H1 (cell line): ENCODE data around the gene ECEL1. TPM values are rescaled to one million over a fixed set of nuclear protein-coding genes. Genes with fewer than 3 reads are reported as not detected.

Experiments used
- CTCF ChIA-PET: fragments of 300-600 bp; sonication (Branson Sonifier 250); formaldehyde crosslinking; loops from one replicate; lab custom pipeline; 2021; ENCODE audit not compliant: partially characterized antibody; lab: Charles Lee
- POLR2A ChIA-PET: fragments of 300-600 bp; sonication (Branson Sonifier 250); formaldehyde crosslinking; loops from one replicate; lab custom pipeline; 2021; ENCODE audit warnings: inconsistent platforms; ENCODE audit not compliant: partially characterized antibody; lab: Charles Lee
- DNase-seq, 2 experiments: peaks; one replicate each; pipeline versions ENCODE4 v3.0.0 to v3.0.0-alpha.2; 2010 to 2022; ENCODE audit warnings: low spot score in 2 of 2, low read depth in 1 of 2, mixed read lengths in 1 of 2
- FAIRE-seq: peaks from 2 replicates; lab custom pipeline; 2011; peaks lifted over from hg19 to GRCh38; lab: Jason Lieb, UNC
- H2AFZ ChIP-seq: 2 replicates; pipeline ENCODE4 v1.8.1; 2012; ENCODE audit warnings: low read length, inconsistent platforms
- H2AK5ac ChIP-seq: 2 replicates; pipeline ENCODE4 v1.6.1; 2013; ENCODE audit warnings: low read depth, low read length
- H2BK120ac ChIP-seq: replicated peaks from 2 replicates; pipeline ENCODE3; 2013; ENCODE audit warnings: low read depth, low read length, inconsistent platforms
- H2BK12ac ChIP-seq: 2 replicates; pipeline ENCODE4 v1.6.1; 2013; ENCODE audit warnings: low read depth, low read length
- H2BK15ac ChIP-seq: 2 replicates; pipeline ENCODE4 v1.6.1; 2013; ENCODE audit warnings: low read length
- H2BK20ac ChIP-seq: 2 replicates; pipeline ENCODE4 v1.6.1; 2013; ENCODE audit warnings: low read length
- H2BK5ac ChIP-seq: 2 replicates; pipeline ENCODE4 v1.6.1; 2013; ENCODE audit warnings: low read depth, low read length
- H3K14ac ChIP-seq: 2 replicates; pipeline ENCODE4 v1.6.1; 2013; ENCODE audit warnings: inconsistent platforms; ENCODE audit not compliant: insufficient read length
- H3K18ac ChIP-seq: 2 replicates; pipeline ENCODE4 v1.6.1; 2013; ENCODE audit warnings: low read length; ENCODE audit errors: extremely low read depth
- H3K23ac ChIP-seq: 2 replicates; pipeline ENCODE4 v1.6.1; 2013; ENCODE audit warnings: inconsistent platforms; ENCODE audit not compliant: insufficient read length
- H3K23me2 ChIP-seq: 2 replicates; pipeline ENCODE4 v1.6.1; 2013; ENCODE audit warnings: low read depth, low read length
- H3K27ac ChIP-seq: 2 replicates; pipeline ENCODE4 v1.6.1; 2011; ENCODE audit warnings: low read depth, low read length, inconsistent platforms
- H3K27me3 ChIP-seq, 4 experiments: replicated peaks in 1 of 4; 1 replicate in 1 of 4; 2 replicates in 3 of 4; pipeline versions ENCODE4 v1.6.1 to v1.8.1; 2011 to 2013; ENCODE audit warnings: low read length in 3 of 4, mild to moderate bottlenecking in 3 of 4, inconsistent platforms in 2 of 4, mixed read lengths in 2 of 4, moderate library complexity in 1 of 4; ENCODE audit not compliant: control insufficient read depth in 3 of 4, insufficient read depth in 3 of 4; ENCODE audit errors: extremely low read depth in 1 of 4
- H3K36me3 ChIP-seq, 4 experiments: 2 replicates each; pipeline versions ENCODE4 v1.6.1 to v1.8.1; 2011 to 2013; ENCODE audit warnings: mild to moderate bottlenecking in 4 of 4, low read length in 3 of 4, moderate library complexity in 2 of 4, control low read depth in 1 of 4, inconsistent platforms in 1 of 4; ENCODE audit not compliant: insufficient read depth in 4 of 4, control insufficient read depth in 2 of 4
- H3K4ac ChIP-seq: replicated peaks from 2 replicates; pipeline ENCODE3; 2013; ENCODE audit warnings: low read length, low read depth, mixed read lengths, inconsistent platforms; ENCODE audit not compliant: insufficient read length
- H3K4me1 ChIP-seq, 4 experiments: replicated peaks in 1 of 4; 1 replicate in 1 of 4; 2 replicates in 3 of 4; pipeline versions ENCODE4 v1.6.1 to v1.8.1; 2011 to 2013; ENCODE audit warnings: low read length in 3 of 4, inconsistent platforms in 2 of 4, mixed read lengths in 1 of 4; ENCODE audit not compliant: insufficient read depth in 4 of 4, control insufficient read depth in 3 of 4
- H3K4me2 ChIP-seq, 2 experiments: 2 replicates each; pipeline versions ENCODE4 v1.6.1 to v1.8.1; 2011 to 2013; ENCODE audit warnings: low read depth in 2 of 2, low read length in 2 of 2, control low read depth in 1 of 2, inconsistent platforms in 1 of 2, mild to moderate bottlenecking in 1 of 2; ENCODE audit not compliant: insufficient read depth in 1 of 2
- H3K4me3 ChIP-seq, 4 experiments: fragments of 200-600, 300-600 bp in 1 of 4; sonication (generic), shearing (Covaris generic), sonication (Bioruptor Twin) in 1 of 4; 2 replicates each; pipeline versions ENCODE4 v1.5.1 to v1.8.1; 2011 to 2016; ENCODE audit warnings: low read length in 4 of 4, low read depth in 3 of 4, control low read depth in 2 of 4, inconsistent platforms in 2 of 4, mild to moderate bottlenecking in 2 of 4, mixed read lengths in 1 of 4, moderate library complexity in 1 of 4; ENCODE audit not compliant: insufficient read depth in 2 of 4; ENCODE audit errors: extremely low read depth in 1 of 4
- H3K56ac ChIP-seq: replicated peaks from 2 replicates; pipeline ENCODE3; 2013; ENCODE audit warnings: low read depth, mild to moderate bottlenecking, mixed read lengths, low read length, inconsistent platforms; ENCODE audit not compliant: insufficient read length
- H3K79me1 ChIP-seq: 2 replicates; pipeline ENCODE4 v1.6.1; 2013; ENCODE audit warnings: low read depth, low read length, control low read depth
- H3K79me2 ChIP-seq, 2 experiments: 2 replicates each; pipeline versions ENCODE4 v1.6.1 to v1.8.1; 2012 to 2013; ENCODE audit warnings: low read length in 2 of 2, mild to moderate bottlenecking in 2 of 2, inconsistent platforms in 1 of 2; ENCODE audit not compliant: insufficient read depth in 2 of 2, control insufficient read depth in 1 of 2
- H3K9ac ChIP-seq, 4 experiments: replicated peaks in 1 of 4; 1 replicate in 1 of 4; 2 replicates in 3 of 4; pipeline versions ENCODE4 v1.6.1 to v1.8.1; 2011 to 2013; ENCODE audit warnings: low read depth in 3 of 4, low read length in 3 of 4, control low read depth in 2 of 4, mild to moderate bottlenecking in 2 of 4, moderate library complexity in 2 of 4, inconsistent platforms in 1 of 4; ENCODE audit errors: extremely low read depth in 1 of 4
- H3K9me3 ChIP-seq, 2 experiments: 2 replicates each; pipeline versions ENCODE4 v1.6.1 to v1.8.1; 2012 to 2013; ENCODE audit warnings: mild to moderate bottlenecking in 2 of 2, moderate library complexity in 2 of 2, control low read depth in 1 of 2, inconsistent platforms in 1 of 2, low read depth in 1 of 2, low read length in 1 of 2, mixed read lengths in 1 of 2; ENCODE audit not compliant: insufficient read depth in 2 of 2
- H4K20me1 ChIP-seq, 2 experiments: replicated peaks in 1 of 2; 2 replicates each; pipeline versions ENCODE3 to v1.8.1; 2011 to 2013; ENCODE audit warnings: inconsistent platforms in 2 of 2, low read length in 2 of 2, mild to moderate bottlenecking in 1 of 2; ENCODE audit not compliant: insufficient read depth in 2 of 2, control insufficient read depth in 1 of 2
- H4K5ac ChIP-seq: 2 replicates; pipeline ENCODE4 v1.6.1; 2013; ENCODE audit warnings: low read length, low read depth, mixed read lengths, inconsistent platforms; ENCODE audit not compliant: insufficient read length
- H4K8ac ChIP-seq: 2 replicates; pipeline ENCODE4 v1.8.0; 2013; ENCODE audit warnings: mild to moderate bottlenecking, moderate library complexity, low read length, inconsistent platforms; ENCODE audit not compliant: insufficient read depth; ENCODE audit errors: extremely low read depth
- H4K91ac ChIP-seq: replicated peaks from 2 replicates; pipeline ENCODE3; 2013; ENCODE audit warnings: low read length, mixed read lengths, inconsistent platforms; ENCODE audit not compliant: insufficient read length
- CBX5 ChIP-seq: fragments of 300-800, 300-1000 bp; sonication (generic); IDR thresholded peaks from 2 replicates; pipeline ENCODE4 v1.7.1; 2016; ENCODE audit warnings: antibody characterized with exemption, low read length, low read depth
- CHD1 ChIP-seq: IDR thresholded peaks from 2 replicates; pipeline ENCODE4 v1.6.1; 2012; ENCODE audit warnings: low read depth, low read length, improper control_type of control experiment
- CHD2 ChIP-seq: IDR thresholded peaks from 2 replicates; pipeline ENCODE4 v1.6.1; 2012; ENCODE audit warnings: low read length, improper control_type of control experiment
- EGR1 ChIP-seq: IDR thresholded peaks from 2 replicates; pipeline ENCODE4 v1.6.1; 2011; ENCODE audit warnings: low read depth, low read length, borderline replicate concordance
- HDAC6 ChIP-seq: IDR thresholded peaks from one replicate; pipeline ENCODE4 v1.7.1; 2012; ENCODE audit warnings: low read depth, mild to moderate bottlenecking, inconsistent platforms, low read length, moderate library complexity
- KDM5A ChIP-seq: fragments of 200-600 bp; IDR thresholded peaks from 2 replicates; pipeline ENCODE4 v1.7.1; 2012; ENCODE audit warnings: mild to moderate bottlenecking, low read length, inconsistent platforms, mixed read lengths
- MAFK ChIP-seq: IDR thresholded peaks from 2 replicates; pipeline ENCODE4 v1.6.1; 2012; ENCODE audit warnings: low read depth, mild to moderate bottlenecking, improper control_type of control experiment, low read length
- NRF1 ChIP-seq: IDR thresholded peaks from 2 replicates; pipeline ENCODE4 v1.6.1; 2011; ENCODE audit warnings: mild to moderate bottlenecking, low read depth, low read length, improper control_type of control experiment
- RAD21 ChIP-seq, 2 experiments: IDR thresholded peaks in 1 of 2; conservative IDR thresholded peaks in 1 of 2; 2 replicates each; pipeline ENCODE4 v1.6.1; 2011; ENCODE audit warnings: low read depth in 2 of 2, low read length in 2 of 2, improper control_type of control experiment in 1 of 2, inconsistent platforms in 1 of 2, mild to moderate bottlenecking in 1 of 2, moderate library complexity in 1 of 2
- RXRA ChIP-seq: IDR thresholded peaks from 2 replicates; pipeline ENCODE4 v1.6.1; 2011; ENCODE audit warnings: low read depth, mild to moderate bottlenecking, low read length, moderate library complexity; ENCODE audit not compliant: insufficient read depth
- SIN3A ChIP-seq, 2 experiments: IDR thresholded peaks in 1 of 2; conservative IDR thresholded peaks in 1 of 2; 2 replicates each; pipeline ENCODE4 v1.6.1; 2011 to 2012; ENCODE audit warnings: low read length in 2 of 2, improper control_type of control experiment in 1 of 2, low read depth in 1 of 2, mild to moderate bottlenecking in 1 of 2
- WGBS, 2 experiments: shearing (Covaris generic) in 1 of 2; methylation state at CpG; one replicate each; pipeline versions ENCODE4 v1.1.6 to v1.1.7; 2013 to 2015; ENCODE audit warnings: low lambda C conversion rate in 2 of 2, mixed read lengths in 2 of 2, inconsistent platforms in 1 of 2, low coverage in 1 of 2, missing lambda C conversion rate in 1 of 2; ENCODE audit not compliant: insufficient replicate concordance in 2 of 2, insufficient coverage in 1 of 2, insufficient read length in 1 of 2; ENCODE audit errors: extremely low coverage in 1 of 2, missing lambda C conversion rate in 1 of 2; 5-methylcytosine and 5-hydroxymethylcytosine counted together
- polyA plus RNA-seq, 7 experiments: library from polyadenylated mRNA; depleted of rRNA in 3 of 7; stranded (reverse) in 5 of 7; unstranded in 2 of 7; fragments of >200 nt in 5 of 7; fragments of 200-250 nt in 2 of 7; gene quantifications; 1 replicate in 5 of 7; 2 replicates in 1 of 7; 4 replicates in 1 of 7; pipeline versions ENCODE4 v1.2.1 to v1.2.3, GENCODE V29; 2011 to 2013; ENCODE audit warnings: missing spikeins in 2 of 7, mixed read lengths in 2 of 7
- total RNA-seq: library from RNA; stranded (reverse); fragmentation: NEBNext Ultra II Directional; extraction: Animal tissue kit (Norgen Biotek cat#: 25700); gene quantifications from 2 replicates; pipeline ENCODE4 v1.2.1, GENCODE V29; 2021

The ECEL1 gene
- total and polyA plus RNA-seq, 2 of the 8 experiments (the other 6 are each of a cell fraction or from before 2014, with no cell fraction given), result 7.7 to 20.2 TPM

DNA sequence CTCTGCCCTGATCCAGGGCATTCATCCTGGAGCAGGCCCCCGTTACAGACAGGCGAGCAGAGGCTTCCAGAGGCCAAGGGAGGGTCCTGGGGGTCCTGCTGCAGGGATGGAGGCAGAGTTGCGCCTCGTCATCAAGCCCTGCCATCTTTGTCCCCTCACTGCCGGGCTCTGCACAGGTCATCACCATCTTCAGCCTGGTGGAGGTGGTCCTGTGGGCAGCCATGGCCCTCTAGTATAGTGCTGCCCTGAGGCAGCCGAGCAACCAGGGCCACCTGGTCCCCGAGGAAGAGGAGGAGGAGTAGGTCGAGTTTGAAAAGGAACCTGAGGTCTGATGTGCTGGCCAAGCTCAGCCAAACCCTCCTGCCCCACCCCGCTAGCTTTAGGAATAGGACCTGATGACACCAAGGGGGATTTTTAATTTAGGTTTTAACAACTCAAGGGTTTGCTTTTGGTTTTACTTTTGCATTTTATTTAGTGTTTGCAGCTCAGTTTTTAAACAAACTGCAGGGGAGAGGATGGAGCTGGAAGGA is 40.5 kb downstream of the ECEL1 start:
- TF ChIP-seq NRF1, result no peak
- no peak for TF ChIP-seq RAD21 (IDR thresholded peaks at IDR 0.05 in 1 of 2, conservative IDR thresholded peaks at IDR 0.05 in 1 of 2; ENCODE audit: low read depth in 2 of 2, low read length in 2 of 2)
- TF ChIP-seq CBX5, result no peak
- no peak for TF ChIP-seq RXRA
- TF ChIP-seq SIN3A (conservative IDR thresholded peaks at IDR 0.05 in 1 of 2, IDR thresholded peaks at IDR 0.05 in 1 of 2; ENCODE audit: low read depth in 1 of 2, low read length in 2 of 2), result no peak
- TF ChIP-seq CHD2, result no peak
- no peak for TF ChIP-seq CHD1
- TF ChIP-seq KDM5A, result no peak
- TF ChIP-seq HDAC6, result no peak
- TF ChIP-seq EGR1, result no peak
- no peak for TF ChIP-seq MAFK
- no peak overlapping the region for H2BK15ac ChIP-seq
- DNase-seq (no peak), FAIRE-seq (no peak)
- H3K23ac ChIP-seq, result no peak overlapping the region
- WGBS, 2 experiments, result 90% methylated on average over 9 of the region's 9 CpGs; no CpG with 5 or more reads in 1 of the 2 experiments
- no peak overlapping the region for H3K18ac ChIP-seq
- H3K9me3 ChIP-seq, result no peaks in the 10 kb centered on the region
- H3K79me2 ChIP-seq, result no peaks in the 10 kb centered on the region
- no peak overlapping the region for H3K14ac ChIP-seq
- H3K9ac ChIP-seq, result no peak overlapping the region
- no peak overlapping the region for H3K4ac ChIP-seq
- H2AK5ac ChIP-seq, result no peak overlapping the region
- H3K79me1 ChIP-seq, result no peaks in the 10 kb centered on the region
- no peaks in the 10 kb centered on the region for H3K23me2 ChIP-seq
- no peak overlapping the region for H3K4me3 ChIP-seq
- H2BK12ac ChIP-seq, result no peak overlapping the region
- no peak overlapping the region for H3K56ac ChIP-seq
- H4K5ac ChIP-seq, result no peak overlapping the region
- H3K27me3 ChIP-seq, result no peaks in the 10 kb centered on the region; a peak in 1 of 7 replicates
- no peak overlapping the region for H3K27ac ChIP-seq
- no peak overlapping the region for H3K4me2 ChIP-seq
- no peaks in the 10 kb centered on the region for H4K20me1 ChIP-seq
- no peak overlapping the region for H2BK5ac ChIP-seq
- CTCF ChIA-PET, result interaction anchor here (0.6 to 3.6 kb wide), 42 partner anchors 9 to 562 kb away, joined by 3 to 108 read pairs (median 4); partner anchors contain the start of genes ALPI, CHRND, CHRNG and PRSS56
- no peak overlapping the region for H2AFZ ChIP-seq
- no peaks in the 10 kb centered on the region for H3K36me3 ChIP-seq
- no peak overlapping the region for H4K8ac ChIP-seq
- H2BK20ac ChIP-seq, result no peak overlapping the region
- peaks cover 0 to 12% (median 2%) of the 10 kb centered on the region in 4 experiments; a peak in 5 of 7 replicates for H3K4me1 ChIP-seq
- no peak overlapping the region for H4K91ac ChIP-seq
- POLR2A ChIA-PET, result interaction anchor here (1.2 kb wide), 1 partner anchor 77 kb away, joined by 3 read pairs; no protein-coding TSS in a partner anchor
- no peak overlapping the region for H2BK120ac ChIP-seq
